Measurements from ENCODE around the gene ZCCHC7. TPM values are rescaled to one million over a fixed set of nuclear protein-coding genes. Genes with fewer than 3 reads are reported as not detected.
"Not testable (repeated sequence)": the region's sequence is repeated elsewhere in the genome, so short reads cannot be mapped to it uniquely, and the experiment has no call there.

ZCCHC7 gene
- total RNA-seq, 1 experiment from 2014 or later = 14.7 TPM

DNA sequence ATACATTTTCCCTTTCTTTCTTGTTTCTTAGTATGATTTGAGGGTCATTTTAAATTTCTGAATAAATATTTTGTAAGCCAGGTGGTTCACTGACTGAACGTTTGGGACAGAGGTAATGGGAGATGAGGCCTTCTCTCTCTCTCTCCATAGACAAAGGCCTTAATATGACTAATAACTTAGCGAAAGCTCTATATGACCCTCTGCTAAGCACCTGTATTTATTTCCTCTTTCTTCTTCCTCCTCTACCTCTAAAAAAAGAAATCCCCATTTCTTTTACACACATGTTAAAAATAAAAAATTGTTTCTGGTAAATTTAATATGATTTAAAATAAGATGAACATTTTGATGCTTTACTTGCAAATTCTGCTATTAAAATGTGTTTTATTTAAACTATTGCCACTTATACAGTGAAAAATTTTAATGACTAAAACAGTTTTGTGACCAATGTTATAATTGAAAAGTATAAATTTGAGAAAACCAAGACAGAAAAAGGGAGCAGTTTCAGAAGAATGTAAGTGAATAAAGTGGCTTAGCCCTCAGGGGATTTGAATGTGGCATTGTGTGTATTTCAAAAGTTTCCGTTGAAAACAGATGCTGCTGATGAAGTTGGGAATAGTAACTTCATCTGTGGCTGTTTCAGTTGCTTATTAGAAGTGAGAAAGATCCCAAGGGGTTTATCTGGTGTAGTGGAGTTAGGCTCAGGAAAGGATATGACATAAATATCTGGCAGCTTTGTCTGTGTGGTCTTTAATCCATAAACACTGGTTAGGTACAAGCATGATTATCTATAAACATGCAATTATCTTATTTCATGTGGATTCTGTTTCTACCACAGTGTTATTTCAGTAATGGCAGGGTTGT, 173.5 kb downstream of the ZCCHC7 start:
- peak; percentile 64 for DNase-seq (ENCODE audit: low read depth)

GRCh38 chr9:37295178-37295577, 174.8 kb downstream of the ZCCHC7 start:
- no peak for DNase-seq (ENCODE audit: low read depth)

DNA sequence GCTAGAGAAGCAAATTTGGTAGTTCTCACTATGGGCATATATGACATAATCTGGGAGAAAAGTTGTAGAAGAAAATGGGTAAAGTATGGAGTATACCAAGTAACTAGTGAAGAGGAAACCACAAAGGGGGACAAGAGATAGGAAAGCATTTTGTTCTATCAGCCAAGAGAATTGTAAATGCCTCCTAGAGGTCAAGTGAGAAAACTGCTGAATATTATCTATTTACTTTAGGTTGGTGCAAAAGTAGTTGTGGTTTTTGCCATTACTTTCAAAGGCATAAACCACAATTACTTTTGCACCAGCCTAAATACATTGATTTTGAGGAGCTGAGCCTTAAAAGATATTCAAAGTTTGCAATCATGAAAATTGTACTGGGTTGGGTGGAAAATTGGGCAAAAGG, 175.4 kb downstream of the ZCCHC7 start:
- DNase-seq (ENCODE audit: low read depth) = peak; percentile 2

GRCh38 chr9:37297592-37297991, 177.2 kb downstream of the ZCCHC7 start:
- DNase-seq (ENCODE audit: low read depth) = no peak

- DNase-seq (ENCODE audit: low read depth) = peak; percentile 39
Observed at GRCh38 chr9:37300620-37301019, 180.2 kb downstream of the ZCCHC7 start.

DNA sequence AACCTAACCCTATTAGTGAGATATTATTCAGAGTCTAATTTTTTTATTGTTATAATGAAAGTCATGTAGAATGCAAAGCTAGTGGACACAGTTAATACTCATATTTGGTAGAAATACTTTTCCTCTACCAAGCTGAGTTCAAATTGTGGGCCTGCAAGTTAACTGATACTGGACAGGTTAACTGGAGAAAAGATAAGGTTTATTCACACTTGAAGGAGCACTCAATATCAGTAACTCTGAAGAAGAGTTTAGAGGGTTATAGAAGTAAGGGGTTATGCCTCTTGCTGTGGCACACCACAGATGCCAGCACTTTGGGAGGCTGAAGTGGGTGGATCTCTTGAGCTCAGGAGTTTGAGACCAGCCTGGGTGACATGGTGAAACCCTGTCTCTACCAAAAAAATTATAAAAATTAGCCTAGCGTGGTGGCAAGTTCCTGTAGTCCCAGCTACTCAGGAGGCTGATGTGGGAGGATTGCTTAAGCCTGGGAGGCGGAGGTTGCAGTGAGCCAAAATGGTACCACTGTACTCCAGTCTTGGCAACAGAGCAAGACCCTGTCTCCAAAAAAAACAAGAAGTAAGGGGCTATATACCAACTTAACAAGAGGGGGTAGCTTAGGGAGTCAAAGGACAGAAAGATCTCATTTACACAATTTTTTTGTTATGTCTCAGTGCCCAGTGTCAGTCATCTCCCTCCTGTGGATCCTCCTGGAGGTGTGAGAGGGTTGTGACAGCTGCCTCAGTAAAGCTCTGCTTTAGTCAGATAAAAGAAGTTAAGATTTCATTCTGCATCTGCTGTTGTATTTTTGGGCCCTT, 180.9 kb downstream of the ZCCHC7 start:
- DNase-seq (ENCODE audit: low read depth) = no peak

- no peak for DNase-seq (ENCODE audit: low read depth)
Observed at GRCh38 chr9:37301854-37302172, 181.4 kb downstream of the ZCCHC7 start.

GRCh38 chr9:37302277-37302676, 181.9 kb downstream of the ZCCHC7 start:
- DNase-seq (ENCODE audit: low read depth) = peak; percentile 4

GRCh38 chr9:37303272-37303671, 182.9 kb downstream of the ZCCHC7 start:
- DNase-seq (ENCODE audit: low read depth) = not testable (repeated sequence)

DNA sequence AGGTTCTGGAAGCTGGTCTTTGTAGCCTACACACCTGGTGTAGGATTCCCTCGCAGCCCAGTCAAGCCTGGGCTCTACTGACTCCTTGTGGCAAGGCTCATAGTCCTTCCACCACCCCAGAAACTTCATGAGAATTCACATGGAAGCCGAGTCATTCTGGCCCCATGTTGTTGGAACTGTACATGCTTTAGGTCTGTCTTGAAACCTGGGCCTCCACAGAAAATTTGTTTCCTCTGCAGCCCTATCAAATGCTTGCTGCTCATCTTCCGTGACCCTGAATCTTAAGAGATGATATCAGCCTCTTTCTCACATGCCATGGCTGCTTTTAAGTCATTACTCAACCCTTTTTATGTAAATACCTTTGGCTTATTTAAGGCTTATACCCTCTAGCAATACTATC, 188.8 kb downstream of the ZCCHC7 start:
- DNase-seq (ENCODE audit: low read depth) = peak; percentile 9

DNA sequence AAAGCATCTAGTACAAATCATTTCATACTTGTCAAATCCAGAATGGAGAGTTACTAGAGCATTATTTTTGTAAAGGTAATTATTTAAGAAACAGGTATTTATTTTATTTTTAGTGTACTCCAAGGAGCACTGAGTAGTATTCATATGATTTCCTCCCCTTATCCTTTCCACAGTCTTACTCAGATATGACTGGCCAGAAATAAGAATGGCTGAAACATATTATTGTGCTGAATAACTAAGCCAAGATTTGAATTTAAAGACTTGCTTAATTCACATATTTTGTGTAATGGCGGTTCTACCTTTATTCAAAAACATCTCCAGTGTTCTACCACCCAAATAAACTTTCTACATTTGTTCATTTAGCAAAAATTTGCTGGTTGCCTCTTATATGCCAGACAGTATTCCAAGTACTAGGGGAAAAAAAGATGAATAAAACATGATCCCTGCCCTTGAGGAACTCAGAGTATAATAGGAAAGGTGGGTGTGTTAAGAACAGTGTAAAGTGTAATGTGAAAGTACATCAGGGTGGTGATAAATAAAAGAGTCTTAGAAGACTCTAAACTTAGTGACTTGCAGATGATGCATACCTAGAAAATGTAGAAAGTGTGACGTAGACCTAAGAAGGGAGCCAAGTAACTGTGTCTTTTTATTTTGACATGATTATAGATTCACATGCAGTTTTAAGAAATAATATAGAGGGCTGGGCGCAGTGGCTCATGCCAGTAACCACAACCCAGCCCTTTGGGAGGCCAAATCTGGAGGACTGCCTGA, 191.7 kb downstream of the ZCCHC7 start:
- DNase-seq (ENCODE audit: low read depth) = no peak

GRCh38 chr9:37324261-37324683, 203.9 kb downstream of the ZCCHC7 start:
- DNase-seq (ENCODE audit: low read depth) = no peak

DNA sequence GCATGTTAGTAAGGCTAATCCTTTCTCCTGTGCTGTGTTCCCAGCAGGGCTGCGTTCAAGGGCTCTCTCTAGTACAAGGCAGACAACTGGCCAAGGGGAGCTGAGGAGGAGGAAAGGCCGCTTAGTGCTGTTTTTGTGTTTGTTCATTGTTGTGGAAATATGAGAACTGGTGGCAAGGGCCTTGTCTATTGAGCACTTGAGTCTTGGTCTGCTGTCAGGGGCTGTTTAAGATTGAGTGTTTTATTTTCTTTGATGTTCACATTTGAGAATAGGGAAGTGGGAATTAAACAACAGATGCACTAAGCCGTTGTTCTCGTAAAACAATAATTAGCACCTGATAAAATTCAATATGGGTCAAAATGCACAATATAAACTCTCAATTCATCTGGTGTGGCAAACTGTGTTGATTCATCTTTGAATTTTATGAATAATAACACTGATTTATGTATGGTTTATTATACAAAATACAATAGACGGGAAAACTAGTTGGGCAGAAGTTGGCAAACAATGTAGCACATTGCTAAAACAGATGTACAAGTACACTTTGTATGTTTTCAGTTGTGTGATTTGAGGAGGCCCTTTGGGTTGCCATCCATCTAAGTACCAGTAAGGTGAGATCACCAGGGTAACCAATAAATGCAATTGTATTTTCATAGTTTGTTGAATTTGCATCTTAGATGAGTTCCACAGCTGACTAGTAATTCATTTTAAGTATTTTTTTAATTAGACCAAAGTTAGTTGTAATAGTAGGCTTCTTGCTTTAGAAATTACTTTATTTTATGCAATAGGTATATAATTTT, 204.5 kb downstream of the ZCCHC7 start:
- no peak for DNase-seq (ENCODE audit: low read depth)

DNA sequence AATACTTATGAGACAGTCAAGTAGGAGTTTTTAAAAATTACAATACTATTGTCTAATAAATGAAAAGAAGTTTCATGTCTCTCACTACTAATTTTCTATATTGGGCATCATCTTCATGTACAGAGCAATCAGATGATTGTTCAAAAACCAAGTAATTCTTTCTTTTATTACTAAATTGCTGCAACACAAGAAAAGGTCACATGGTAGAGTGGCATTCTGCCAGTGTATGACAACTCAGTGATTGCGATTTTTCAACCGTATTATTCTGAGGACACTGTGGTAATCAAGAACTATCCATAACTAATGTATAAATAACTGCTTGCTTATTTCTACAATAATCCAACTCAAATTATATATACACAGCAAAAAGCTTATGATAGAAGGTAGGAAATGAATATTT, 205.4 kb downstream of the ZCCHC7 start:
- DNase-seq (ENCODE audit: low read depth) = peak; percentile 4

- no peak for DNase-seq (ENCODE audit: low read depth)
Observed at GRCh38 chr9:37327553-37327952, 207.2 kb downstream of the ZCCHC7 start.

- no peak for DNase-seq (ENCODE audit: low read depth)
Observed at GRCh38 chr9:37328556-37329227, 208.3 kb downstream of the ZCCHC7 start.

DNA sequence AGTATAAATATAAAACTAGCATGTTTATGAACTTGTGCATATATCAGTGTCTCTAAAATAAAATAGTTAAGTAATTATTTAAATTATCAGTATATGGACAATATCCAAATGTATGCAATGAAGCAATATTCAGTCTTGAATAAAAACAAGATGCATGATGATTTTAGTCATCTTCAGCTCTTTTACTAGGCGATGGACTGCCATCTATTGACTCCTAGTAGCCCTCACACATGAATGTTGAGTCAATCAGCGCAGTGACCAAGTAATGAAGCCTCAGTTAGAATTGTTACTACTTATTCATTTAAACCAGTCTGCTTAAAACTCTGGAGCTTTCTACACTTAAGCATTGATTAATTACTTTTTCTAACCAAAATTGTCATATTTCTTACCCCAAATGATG, 209.2 kb downstream of the ZCCHC7 start:
- DNase-seq (ENCODE audit: low read depth) = peak; percentile 17

- no peak for DNase-seq (ENCODE audit: low read depth)
Observed at GRCh38 chr9:37331871-37332270, 211.5 kb downstream of the ZCCHC7 start.

DNA sequence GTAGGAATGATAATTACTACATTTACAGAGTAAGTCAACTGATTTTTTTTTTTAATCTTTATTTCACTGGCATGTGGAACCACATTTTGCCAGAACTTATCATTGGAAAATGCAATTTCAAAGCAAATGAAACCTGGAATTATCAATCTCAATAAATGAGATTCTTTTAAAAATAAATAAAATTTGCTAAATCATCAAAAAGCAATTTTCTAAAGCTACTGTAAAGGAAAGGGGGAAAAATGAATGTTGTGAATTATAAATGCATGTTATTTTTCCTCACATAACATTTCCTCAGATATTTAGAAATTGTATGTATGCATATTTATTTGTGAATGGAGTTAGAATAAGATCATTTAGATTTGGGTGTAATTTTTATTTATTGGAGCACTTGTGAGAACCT, 212.2 kb downstream of the ZCCHC7 start:
- DNase-seq (ENCODE audit: low read depth) = no peak

GRCh38 chr9:37333288-37333687, 212.9 kb downstream of the ZCCHC7 start:
- DNase-seq (ENCODE audit: low read depth) = no peak

GRCh38 chr9:37335238-37335637, 214.9 kb downstream of the ZCCHC7 start:
- DNase-seq (ENCODE audit: low read depth) = no peak

All from RPMI7951 (cell line).